DOHH2 (cell line): ENCODE results near the gene ACAD8.

ENCODE experiments used
- CTCF ChIP-seq: fragments of 200-600 bp; sonication (generic); IDR thresholded peaks from one replicate; pipeline ENCODE4 v1.5.1; 2014; ENCODE audit warnings: antibody characterized with exemption, mild to moderate bottlenecking, low read depth, low read length; ENCODE audit not compliant: poor library complexity, severe bottlenecking
- EZH2phosphoT487 ChIP-seq: fragments of 200-600 bp; sonication (generic); IDR thresholded peaks from 2 replicates; pipeline ENCODE4 v1.6.1; 2017; ENCODE audit warnings: borderline replicate concordance, mild to moderate bottlenecking, antibody characterized with exemption, low read length, moderate library complexity, mixed read lengths

- no peak for TF ChIP-seq CTCF
- no peak for TF ChIP-seq EZH2phosphoT487
These were observed 59.4 kb downstream of the ACAD8 start for GRCh38 chr11:134312807-134313206.
